ENCODE measurements around the gene ISG15. TPM values are rescaled to one million over a fixed set of nuclear protein-coding genes. Genes with fewer than 3 reads are reported as not detected.
"Not testable (repeated sequence)": the region's sequence is repeated elsewhere in the genome, so short reads cannot be mapped to it uniquely, and the experiment has no call there.

The ISG15 gene
- total RNA-seq, 1 donor = 34.7 TPM

GRCh38 chr1:975896-976683, 37.2 kb upstream of the ISG15 start:
- DNase-seq (ENCODE audit: low read depth) = peak; percentile 16
- TF ChIP-seq CTCF (IDR thresholded peaks at IDR 0.05; ENCODE audit: insufficient read depth, low read length) = peak; percentile 49
- no peak overlapping the region for H3K4me3 ChIP-seq (ENCODE audit: low read depth, low read length)

GRCh38 chr1:976791-977190, 36.5 kb upstream of the ISG15 start:
- not testable (repeated sequence) for DNase-seq (ENCODE audit: low read depth); H3K4me3 ChIP-seq (ENCODE audit: low read depth, low read length)

GRCh38 chr1:978069-978834, 35.0 kb upstream of the ISG15 start:
- TF ChIP-seq CTCF (IDR thresholded peaks at IDR 0.05; ENCODE audit: insufficient read depth, low read length) = no peak
- DNase-seq (ENCODE audit: low read depth) = no peak
- no peak overlapping the region for H3K4me3 ChIP-seq (ENCODE audit: low read depth, low read length)

GRCh38 chr1:978835-979743, 34.2 kb upstream of the ISG15 start:
- no peak for TF ChIP-seq CTCF (IDR thresholded peaks at IDR 0.05; ENCODE audit: insufficient read depth, low read length)
- no peak for DNase-seq (ENCODE audit: low read depth)
- no peak overlapping the region for H3K4me3 ChIP-seq (ENCODE audit: low read depth, low read length)

- H3K4me3 ChIP-seq (ENCODE audit: low read depth, low read length) = no peak overlapping the region
- no peak for DNase-seq (ENCODE audit: low read depth)
- no peak for TF ChIP-seq CTCF (IDR thresholded peaks at IDR 0.05; ENCODE audit: insufficient read depth, low read length)
Measured at GRCh38 chr1:979744-980072, 33.6 kb upstream of the ISG15 start.

- no peak for DNase-seq (ENCODE audit: low read depth)
- H3K4me3 ChIP-seq (ENCODE audit: low read depth, low read length) = no peak overlapping the region
- TF ChIP-seq CTCF (IDR thresholded peaks at IDR 0.05; ENCODE audit: insufficient read depth, low read length) = no peak
Measured at GRCh38 chr1:980137-980571, 33.1 kb upstream of the ISG15 start.

All from fibroblast of the aortic adventitia (primary cell).